ENCODE results near the gene FBXW10B.
"Not testable (repeated sequence)": the region's sequence is repeated elsewhere in the genome, so short reads cannot be mapped to it uniquely, and the experiment has no call there.

Gene FBXW10B

GRCh38 chr17:15630930-15631453 is 11.5 kb upstream of the FBXW10B start:
- not testable (repeated sequence) for DNase-seq

- not testable (repeated sequence) for DNase-seq
These were observed 10.5 kb upstream of the FBXW10B start for GRCh38 chr17:15629991-15630390.

- not testable (repeated sequence) for DNase-seq
These were observed 4.2 kb upstream of the FBXW10B start for GRCh38 chr17:15623661-15624209.

- DNase-seq = not testable (repeated sequence)
These were observed 3.8 kb upstream of the FBXW10B start for GRCh38 chr17:15623255-15623654.

GRCh38 chr17:15622124-15622523 is 2.6 kb upstream of the FBXW10B start:
- not testable (repeated sequence) for DNase-seq

GRCh38 chr17:15616828-15617227 is 2.7 kb downstream of the FBXW10B start:
- DNase-seq = not testable (repeated sequence)

- DNase-seq = not testable (repeated sequence)
These were observed 3.7 kb downstream of the FBXW10B start for GRCh38 chr17:15615850-15616249.

GRCh38 chr17:15613111-15613510 is 6.4 kb downstream of the FBXW10B start:
- DNase-seq = not testable (repeated sequence)

- DNase-seq = not testable (repeated sequence)
These were observed 26.5 kb downstream of the FBXW10B start for GRCh38 chr17:15592960-15593359.

- DNase-seq = not testable (repeated sequence)
These were observed 27.5 kb downstream of the FBXW10B start for GRCh38 chr17:15591986-15592385.

GRCh38 chr17:15590844-15591243 is 28.7 kb downstream of the FBXW10B start:
- DNase-seq = not testable (repeated sequence)

GRCh38 chr17:15589544-15590536 is 29.7 kb downstream of the FBXW10B start:
- DNase-seq = peak; percentile 3

- not testable (repeated sequence) for DNase-seq
These were observed 31.5 kb downstream of the FBXW10B start for GRCh38 chr17:15588017-15588416.

GRCh38 chr17:15583313-15583712 is 36.2 kb downstream of the FBXW10B start:
- DNase-seq = not testable (repeated sequence)

GRCh38 chr17:15581462-15581861 is 38.0 kb downstream of the FBXW10B start:
- not testable (repeated sequence) for DNase-seq

GRCh38 chr17:15576848-15577247 is 42.7 kb downstream of the FBXW10B start:
- not testable (repeated sequence) for DNase-seq

- DNase-seq = not testable (repeated sequence)
These were observed 44.8 kb downstream of the FBXW10B start for GRCh38 chr17:15574660-15575059.

GRCh38 chr17:15573870-15574269 is 45.6 kb downstream of the FBXW10B start:
- DNase-seq = not testable (repeated sequence)

All from T-helper 9 cell (primary cell).